GM12872 (cell line): Measurements from ENCODE around the gene CD300E.

Experiments used
- CTCF ChIP-seq: IDR thresholded peaks from 3 replicates; pipeline ENCODE4 v1.5.1; 2011; ENCODE audit warnings: low read depth, mild to moderate bottlenecking, low read length, moderate library complexity; ENCODE audit not compliant: insufficient read depth

Gene CD300E, protein sequence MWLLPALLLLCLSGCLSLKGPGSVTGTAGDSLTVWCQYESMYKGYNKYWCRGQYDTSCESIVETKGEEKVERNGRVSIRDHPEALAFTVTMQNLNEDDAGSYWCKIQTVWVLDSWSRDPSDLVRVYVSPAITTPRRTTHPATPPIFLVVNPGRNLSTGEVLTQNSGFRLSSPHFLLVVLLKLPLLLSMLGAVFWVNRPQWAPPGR

DNA sequence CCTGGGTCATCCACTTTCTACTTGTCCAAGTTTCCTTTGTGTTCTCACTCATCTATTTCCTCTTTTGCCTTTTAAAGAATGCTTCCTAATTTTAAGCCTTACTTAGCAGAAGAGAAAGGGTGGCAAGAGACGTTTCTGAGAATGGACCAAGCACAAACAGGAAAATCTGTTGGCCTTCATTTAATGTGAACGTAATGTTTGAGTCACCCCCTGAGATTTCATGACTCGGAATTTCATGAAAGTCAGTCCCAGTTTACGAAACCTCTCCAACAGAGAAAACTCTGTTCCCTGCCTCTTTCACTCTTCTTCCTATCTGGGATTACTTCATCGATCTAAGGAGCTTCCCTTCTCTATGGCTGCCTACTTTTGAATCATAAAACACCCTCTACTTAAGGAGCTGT lies at the start of gene CD300E:
TSS of gene CD300E (minus strand) at position 46 of the 401 bp plus-strand sequence. CDS start 117 bp downstream, outside the sequence.
- TF ChIP-seq CTCF = no peak

- TF ChIP-seq CTCF = no peak
Observed at GRCh38 chr17:74671031-74671771, 47.7 kb upstream of the CD300E start.

GRCh38 chr17:74670329-74670728 lies 46.8 kb upstream of the CD300E start:
- TF ChIP-seq CTCF = no peak

GRCh38 chr17:74663561-74663960 lies 40.0 kb upstream of the CD300E start:
- no peak for TF ChIP-seq CTCF

DNA sequence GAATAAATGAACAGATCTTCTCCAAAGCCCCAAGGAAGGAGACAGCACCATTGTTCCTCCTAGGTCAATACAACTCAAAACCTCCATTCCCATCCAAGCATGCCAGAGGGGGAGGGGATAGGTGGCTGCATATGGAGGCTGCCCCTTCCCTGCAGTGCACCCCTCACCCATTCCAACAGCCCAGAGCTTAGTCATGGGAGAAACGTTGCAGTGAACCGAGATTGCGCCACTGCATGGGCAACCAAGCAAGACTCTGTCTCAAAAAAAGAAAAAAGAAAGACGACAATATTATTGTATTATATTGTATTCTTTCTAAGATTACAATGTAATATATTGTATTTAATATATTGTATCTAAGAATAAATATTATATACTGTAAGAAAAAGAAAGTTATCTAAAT lies 36.4 kb upstream of the CD300E start:
- no peak for TF ChIP-seq CTCF

GRCh38 chr17:74658620-74659019 lies 35.1 kb upstream of the CD300E start:
- TF ChIP-seq CTCF = no peak

GRCh38 chr17:74654742-74655141 lies 31.2 kb upstream of the CD300E start:
- TF ChIP-seq CTCF = no peak
